Erythroblast (primary cell): ENCODE results near the gene FAM216B.

Experiments used
- GATA1 ChIP-seq: IDR thresholded peaks from 2 replicates; pipeline ENCODE4 v1.6.1; 2011; ENCODE audit warnings: low read depth, mild to moderate bottlenecking, control low read depth, low read length, moderate library complexity
- POLR2A ChIP-seq: IDR thresholded peaks from 2 replicates; pipeline ENCODE4 v1.6.1; 2011; ENCODE audit warnings: mild to moderate bottlenecking, low read length

DNA sequence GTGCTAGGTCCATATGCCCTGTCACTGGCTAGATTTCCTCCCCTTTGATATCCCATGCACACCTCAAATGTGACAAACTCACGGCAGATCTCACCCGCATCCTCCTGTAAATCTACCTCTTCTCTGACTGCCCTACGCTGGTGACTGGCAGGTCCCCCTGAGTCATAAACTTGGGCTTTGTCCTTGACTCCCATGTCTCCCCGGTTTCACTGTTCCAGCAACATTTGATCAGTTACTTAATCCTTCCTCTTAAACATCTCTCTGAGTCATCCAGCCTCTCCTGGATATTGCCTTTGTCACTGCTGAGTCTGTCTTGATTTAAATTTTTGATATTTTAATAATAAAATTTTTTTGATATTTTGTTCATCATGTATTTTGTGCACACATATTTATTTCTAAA, 26.5 kb downstream of the FAM216B start:
- TF ChIP-seq POLR2A (no peak), GATA1 (no peak)
